NCI-H2196 treated with DMSO at 0.1 percent for 48 hours (cell line): ENCODE measurements around the gene SP140L.
"Not testable (repeated sequence)": the region's sequence is repeated elsewhere in the genome, so short reads cannot be mapped to it uniquely, and the experiment has no call there.

ENCODE experiments used
- DNase-seq: peaks from one replicate; lab custom pipeline; 2025; ENCODE audit not compliant: unreplicated experiment; lab: John Stamatoyannopoulos, UW

The SP140L gene

GRCh38 chr2:230323385-230324106 lies 3.4 kb upstream of the SP140L start:
- DNase-seq = no peak

- DNase-seq = no peak
Observed at GRCh38 chr2:230324503-230324902, 2.5 kb upstream of the SP140L start.

- DNase-seq = no peak
Observed at GRCh38 chr2:230325316-230326243, 1.4 kb upstream of the SP140L start.

- no peak for DNase-seq
Observed at GRCh38 chr2:230327418-230328154, 593 bp downstream of the SP140L start.

- no peak for DNase-seq
Observed at GRCh38 chr2:230328155-230328458, 1.1 kb downstream of the SP140L start.

GRCh38 chr2:230329946-230330605 lies 3.1 kb downstream of the SP140L start:
- DNase-seq = no peak

GRCh38 chr2:230330725-230331124 lies 3.7 kb downstream of the SP140L start:
- DNase-seq = no peak

GRCh38 chr2:230335461-230335863 lies 8.5 kb downstream of the SP140L start:
- no peak for DNase-seq

- DNase-seq = no peak
Observed at GRCh38 chr2:230335864-230336506, 9.0 kb downstream of the SP140L start.

GRCh38 chr2:230341936-230342528 lies 15.0 kb downstream of the SP140L start:
- not testable (repeated sequence) for DNase-seq

- not testable (repeated sequence) for DNase-seq
Observed at GRCh38 chr2:230343041-230343624, 16.1 kb downstream of the SP140L start.

- no peak for DNase-seq
Observed at GRCh38 chr2:230343747-230344146, 16.8 kb downstream of the SP140L start.

- no peak for DNase-seq
Observed at GRCh38 chr2:230346465-230346864, 19.5 kb downstream of the SP140L start.

- no peak for DNase-seq
Observed at GRCh38 chr2:230346921-230347533, 20.0 kb downstream of the SP140L start.

- no peak for DNase-seq
Observed at GRCh38 chr2:230347659-230348305, 20.8 kb downstream of the SP140L start.

GRCh38 chr2:230348787-230349186 lies 21.8 kb downstream of the SP140L start:
- no peak for DNase-seq

GRCh38 chr2:230356084-230356483 lies 29.1 kb downstream of the SP140L start:
- no peak for DNase-seq

GRCh38 chr2:230358305-230358704 lies 31.3 kb downstream of the SP140L start:
- no peak for DNase-seq

- DNase-seq = no peak
Observed at GRCh38 chr2:230360028-230360427, 33.0 kb downstream of the SP140L start.
